Stomach (tissue), 9 donors: ENCODE results near the gene PRL. TPM values are rescaled to one million over a fixed set of nuclear protein-coding genes. Genes with fewer than 3 reads are reported as not detected.

Experiments used
- DNase-seq, 2 donors: peaks; one replicate each; pipeline versions ENCODE4 v3.0.0 to v3.0.0-alpha.2; 2013 to 2019
- H3K27ac ChIP-seq, 5 donors: fragments of 200-600 bp in 4 of 5; sonication (generic) in 4 of 5; one replicate each; pipeline ENCODE4 v1.5.1; 2013 to 2019; ENCODE audit warnings: mild to moderate bottlenecking in 1 of 5, moderate library complexity in 1 of 5
- H3K27me3 ChIP-seq, 3 donors: fragments of 200-600 bp; sonication (generic); one replicate each; pipeline ENCODE4 v1.5.1; 2017 to 2019; ENCODE audit warnings: mixed run types in 1 of 3
- H3K36me3 ChIP-seq, 4 donors: fragments of 200-600 bp; sonication (generic); 1 replicate in 3 of 4; 2 replicates in 1 of 4; pipeline ENCODE4 v1.5.1; 2016 to 2019
- H3K4me1 ChIP-seq, 4 donors: fragments of 200-600 bp; sonication (generic); one replicate each; pipeline ENCODE4 v1.5.1; 2016 to 2019
- H3K4me3 ChIP-seq, 4 donors: fragments of 200-600 bp; sonication (generic) in 3 of 4; one replicate each; pipeline ENCODE4 v1.5.1; 2016 to 2019; ENCODE audit warnings: mild to moderate bottlenecking in 1 of 4
- H3K9me3 ChIP-seq, 4 donors: fragments of 200-600 bp; sonication (generic); one replicate each; pipeline ENCODE4 v1.5.1; 2016 to 2019
- EP300 ChIP-seq: sonication (generic); formaldehyde crosslinking; IDR thresholded peaks from one replicate; pipeline ENCODE4 v1.6.1; 2017; ENCODE audit warnings: antibody characterized with exemption
- POLR2A ChIP-seq, 4 donors: fragments of 450-650 bp; IDR thresholded peaks; one replicate each; pipeline ENCODE4 v1.6.1; 2016; ENCODE audit warnings: antibody characterized with exemption in 4 of 4, control low read depth in 2 of 4, mild to moderate bottlenecking in 1 of 4, moderate library complexity in 1 of 4
- POLR2AphosphoS5 ChIP-seq, 3 donors: sonication (generic); formaldehyde crosslinking; IDR thresholded peaks; one replicate each; pipeline ENCODE4 v1.6.1; 2016; ENCODE audit warnings: antibody characterized with exemption in 3 of 3
- WGBS, 5 donors: extraction: QIAGEN DNeasy Blood & Tissue Kit in 3 of 5; methylation state at CpG; one replicate each; pipeline versions ENCODE4 v1.1.5 to v1.1.7; 2013 to 2018; 5-methylcytosine and 5-hydroxymethylcytosine counted together
- intact Hi-C: fragments of 100-400 bp; cut with DNase I; formaldehyde crosslinking; loops from one replicate; pipeline ENCODE4 v1.15.1; 2023; ENCODE audit warnings: low total_unique reads
- polyA plus RNA-seq, 3 donors: library from polyadenylated mRNA; stranded (reverse); fragments of 200-250 nt; gene quantifications; one replicate each; pipeline ENCODE4 v1.2.3, GENCODE V29; 2013
- total RNA-seq, 5 donors: library from RNA; depleted of rRNA; stranded (reverse); fragments of >200 nt; gene quantifications; one replicate each; pipeline versions ENCODE4 v1.1.0 to v1.2.3, GENCODE V29; 2014 to 2016
- TF ChIP-seq, protein P1 (sequence below), 7 experiments: fragments of 450-650 bp in 4 of 7; fragments of 200-600 bp in 3 of 7; sonication (generic) in 3 of 7; IDR thresholded peaks; one replicate each; pipeline ENCODE4 v1.5.1; 2016 to 2019; ENCODE audit warnings: antibody characterized with exemption in 7 of 7, control low read depth in 2 of 7, mild to moderate bottlenecking in 1 of 7
- donor health status: healthy with polysubstance abuse.
- donor health status: Bipolar disorder and iron deficiency.
- donor health status: healthy.

PRL gene
- total and polyA plus RNA-seq, 8 donors, result not detected

DNA sequence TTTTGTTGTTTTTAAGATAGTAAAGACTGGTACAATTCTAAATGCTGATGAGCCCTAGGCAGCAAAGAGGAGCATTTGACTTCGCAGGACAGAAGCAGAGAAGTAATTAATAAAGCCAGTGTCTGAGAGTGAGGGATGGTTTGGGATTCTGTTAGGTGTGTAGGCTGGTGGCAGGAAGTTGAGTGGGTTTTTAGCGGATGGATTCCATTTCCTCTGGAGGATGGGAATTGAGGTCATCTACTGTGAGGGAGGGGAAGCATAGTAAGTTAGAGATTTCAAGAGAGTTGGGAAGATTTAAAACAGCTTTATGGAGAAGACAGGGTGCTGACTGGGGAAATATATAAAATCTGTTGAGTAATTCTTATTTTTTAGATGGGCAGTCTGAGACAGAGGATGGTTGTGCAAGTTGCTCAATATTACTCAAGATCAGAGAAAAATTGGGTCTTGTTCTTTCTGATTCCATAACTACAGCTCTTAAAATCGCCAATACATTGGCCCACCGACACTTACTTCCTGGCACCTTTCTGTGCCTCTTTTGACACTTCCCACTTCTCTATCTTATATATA, 48.8 kb downstream of the PRL start:
- H3K27me3 ChIP-seq, result no peaks in the 10 kb centered on the region
- TF ChIP-seq POLR2A (IDR thresholded peaks at IDR 0.05), result no peak
- TF ChIP-seq POLR2AphosphoS5 (IDR thresholded peaks at IDR 0.05), result no peak
- TF ChIP-seq, protein P1, sequence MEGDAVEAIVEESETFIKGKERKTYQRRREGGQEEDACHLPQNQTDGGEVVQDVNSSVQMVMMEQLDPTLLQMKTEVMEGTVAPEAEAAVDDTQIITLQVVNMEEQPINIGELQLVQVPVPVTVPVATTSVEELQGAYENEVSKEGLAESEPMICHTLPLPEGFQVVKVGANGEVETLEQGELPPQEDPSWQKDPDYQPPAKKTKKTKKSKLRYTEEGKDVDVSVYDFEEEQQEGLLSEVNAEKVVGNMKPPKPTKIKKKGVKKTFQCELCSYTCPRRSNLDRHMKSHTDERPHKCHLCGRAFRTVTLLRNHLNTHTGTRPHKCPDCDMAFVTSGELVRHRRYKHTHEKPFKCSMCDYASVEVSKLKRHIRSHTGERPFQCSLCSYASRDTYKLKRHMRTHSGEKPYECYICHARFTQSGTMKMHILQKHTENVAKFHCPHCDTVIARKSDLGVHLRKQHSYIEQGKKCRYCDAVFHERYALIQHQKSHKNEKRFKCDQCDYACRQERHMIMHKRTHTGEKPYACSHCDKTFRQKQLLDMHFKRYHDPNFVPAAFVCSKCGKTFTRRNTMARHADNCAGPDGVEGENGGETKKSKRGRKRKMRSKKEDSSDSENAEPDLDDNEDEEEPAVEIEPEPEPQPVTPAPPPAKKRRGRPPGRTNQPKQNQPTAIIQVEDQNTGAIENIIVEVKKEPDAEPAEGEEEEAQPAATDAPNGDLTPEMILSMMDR (IDR thresholded peaks at IDR 0.05), result no peak
- no peak for TF ChIP-seq EP300
- no peaks in the 10 kb centered on the region for H3K4me1 ChIP-seq
- no peak for DNase-seq
- H3K4me3 ChIP-seq, result no peak overlapping the region
- no peaks in the 10 kb centered on the region for H3K9me3 ChIP-seq
- H3K27ac ChIP-seq, result no peak overlapping the region
- intact Hi-C loops, result no loop called here
- no peaks in the 10 kb centered on the region for H3K36me3 ChIP-seq
- WGBS, 5 donors, result 79 to 90% (median 85%) methylated on average over 4 of the region's 4 CpGs

DNA sequence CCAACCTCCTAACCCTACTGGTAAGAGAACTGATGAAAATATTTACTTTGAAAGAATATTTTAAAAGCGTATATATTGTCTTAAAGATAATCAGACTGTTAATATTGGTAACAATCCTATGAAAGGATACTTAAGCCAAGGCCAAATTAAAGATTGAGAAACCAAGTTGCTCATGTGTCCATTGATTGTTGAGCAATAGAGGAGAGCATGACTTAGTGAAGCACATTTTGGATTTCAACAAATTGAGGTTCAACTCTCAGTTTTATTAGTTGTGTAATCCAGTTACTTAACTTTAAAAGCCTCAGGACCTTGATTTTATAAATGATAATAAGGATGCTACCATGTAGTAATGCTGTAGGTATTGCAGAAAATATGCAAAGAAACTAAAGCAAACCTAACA, 56.8 kb downstream of the PRL start:
- TF ChIP-seq, protein P1 (IDR thresholded peaks at IDR 0.05), result no peak
- TF ChIP-seq POLR2AphosphoS5 (IDR thresholded peaks at IDR 0.05) (no peak), EP300 (no peak)

DNA sequence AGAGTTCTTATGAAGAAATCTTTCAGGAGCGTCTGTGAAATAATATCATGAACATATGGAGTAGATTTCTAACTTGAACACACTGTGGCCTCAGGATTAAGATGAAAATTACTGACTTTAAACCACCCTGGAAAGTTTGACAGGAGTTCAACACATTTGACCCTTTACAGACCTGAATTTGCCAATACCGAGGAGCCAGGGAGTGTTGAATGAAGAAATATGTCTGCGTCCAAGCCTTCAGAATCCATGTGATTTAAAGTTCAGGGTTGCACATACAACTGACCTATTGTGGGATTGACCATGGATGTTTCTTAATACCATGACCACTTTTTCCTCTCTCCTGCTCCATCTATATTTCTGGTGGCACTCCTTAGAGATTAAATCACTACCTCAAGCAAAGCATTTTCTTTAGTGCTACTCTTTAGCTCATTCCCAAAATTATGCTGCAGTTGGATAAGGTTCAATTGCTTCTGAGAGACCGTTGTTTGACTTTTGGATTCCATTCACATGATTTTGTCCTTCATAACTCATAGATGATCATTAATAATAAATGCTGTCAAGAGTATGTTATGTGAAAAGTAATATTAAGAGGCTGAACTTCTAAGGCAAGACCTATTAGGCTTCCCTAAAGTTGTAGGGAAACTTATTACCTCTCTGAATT, 57.4 kb downstream of the PRL start:
- 54 to 64% (median 61%) methylated on average over 4 of the region's 4 CpGs for WGBS, 5 donors
- Histone ChIP-seq H3K4me3 (no peak overlapping the region), H3K4me1 (no peaks in the 10 kb centered on the region), H3K27me3 (no peaks in the 10 kb centered on the region), H3K9me3 (peaks cover 0 to 4% (median 0%) of the 10 kb centered on the region in 4 donors), H3K36me3 (no peaks in the 10 kb centered on the region), H3K27ac (no peak overlapping the region)
- intact Hi-C loops, result no loop called here
- no peak for TF ChIP-seq POLR2AphosphoS5 (IDR thresholded peaks at IDR 0.05)
- TF ChIP-seq, protein P1 (IDR thresholded peaks at IDR 0.05), result no peak
- TF ChIP-seq EP300, result no peak
- DNase-seq, result no peak

More for the DNA sequence above, 56.8 kb downstream of the PRL start:
- Histone ChIP-seq H3K4me3 (no peak overlapping the region), H3K27ac (no peak overlapping the region), H3K4me1 (no peaks in the 10 kb centered on the region), H3K9me3 (peaks cover 0 to 4% (median 0%) of the 10 kb centered on the region in 4 donors), H3K36me3 (no peaks in the 10 kb centered on the region), H3K27me3 (no peaks in the 10 kb centered on the region)
- 0 to 2% (median 0%) methylated on average over 1 of the region's 1 CpG for WGBS, 5 donors
- intact Hi-C loops, result no loop called here
- no peak for DNase-seq

DNA sequence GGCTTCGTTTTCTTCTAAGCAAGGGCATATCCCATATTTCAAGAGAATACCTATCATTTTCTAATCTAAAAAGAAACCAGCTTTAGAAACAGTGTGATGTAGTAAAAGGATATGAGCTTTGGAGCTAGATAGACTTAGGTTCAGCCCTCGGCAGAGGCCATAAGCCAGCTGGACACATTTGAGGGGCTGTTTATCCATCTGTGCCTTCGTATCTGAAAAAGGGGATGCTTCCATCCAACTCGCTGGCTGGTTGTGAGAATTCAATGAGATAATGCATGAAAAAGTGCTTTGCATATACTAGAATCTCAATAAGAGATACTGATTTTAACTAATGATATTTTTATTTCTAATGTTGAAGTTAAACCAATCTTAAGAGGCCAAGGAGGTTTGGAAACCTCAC, 58.0 kb downstream of the PRL start:
- H3K27ac ChIP-seq, result no peak overlapping the region
- peaks cover 0 to 4% (median 0%) of the 10 kb centered on the region in 4 donors for H3K9me3 ChIP-seq
- no peaks in the 10 kb centered on the region for H3K4me1 ChIP-seq
- H3K4me3 ChIP-seq, result no peak overlapping the region
- no peak for DNase-seq
- H3K36me3 ChIP-seq, result no peaks in the 10 kb centered on the region
- TF ChIP-seq, protein P1 (IDR thresholded peaks at IDR 0.05), result no peak
- TF ChIP-seq EP300 (no peak), POLR2AphosphoS5 (IDR thresholded peaks at IDR 0.05) (no peak), POLR2A (IDR thresholded peaks at IDR 0.05) (no peak)
- no peaks in the 10 kb centered on the region for H3K27me3 ChIP-seq
- 66 to 82% (median 78%) methylated on average over 4 of the region's 4 CpGs for WGBS, 5 donors
- intact Hi-C loops, result no loop called here
